Activated T-helper 1 cell treated with anti-CD3 and anti-CD28 coated beads, Interleukin-12 subunit alpha, Interleukin-12 subunit beta, Interleukin-2, Interleukin-4 antibody, amounts not matched to agents 30 ng/mL and 10 ng/mL and 1 ng/mL, durations not matched to agents 14 hours and 24 hours and 36 hours (primary cell): ENCODE data around the gene POTEJ. TPM values are rescaled to one million over a fixed set of nuclear protein-coding genes. Genes with fewer than 3 reads are reported as not detected.
"Not testable (repeated sequence)": the region's sequence is repeated elsewhere in the genome, so short reads cannot be mapped to it uniquely, and the experiment has no call there.

Experiments
- DNase-seq: peaks from one replicate; pipeline ENCODE4 v3.0.0; 2021; ENCODE audit warnings: low spot score
- H3K27ac Mint-ChIP-seq: one replicate; pipeline ENCODE4 v1.8.0; 2021; ENCODE audit warnings: mild to moderate bottlenecking, mixed read lengths
- H3K27me3 Mint-ChIP-seq: one replicate; pipeline ENCODE4 v1.8.0; 2022; ENCODE audit warnings: mild to moderate bottlenecking, moderate library complexity, mixed read lengths; ENCODE audit not compliant: insufficient read depth
- H3K36me3 Mint-ChIP-seq: one replicate; pipeline ENCODE4 v1.8.0; 2021; ENCODE audit warnings: low read depth, mixed read lengths
- H3K4me1 Mint-ChIP-seq: one replicate; pipeline ENCODE4 v1.8.0; 2021; ENCODE audit warnings: low read depth, mixed read lengths
- H3K4me3 Mint-ChIP-seq: one replicate; pipeline ENCODE4 v1.8.0; 2021; ENCODE audit warnings: mild to moderate bottlenecking, moderate library complexity, mixed read lengths
- H3K9me3 Mint-ChIP-seq: one replicate; pipeline ENCODE4 v1.8.0; 2021; ENCODE audit warnings: mixed read lengths
- intact Hi-C: fragments of 100-400 bp; cut with micrococcal nuclease; formaldehyde crosslinking; loops from one replicate; pipeline ENCODE4 v1.15.1; 2024
- total RNA-seq: library from RNA; stranded (reverse); gene quantifications from 2 replicates; pipeline ENCODE4 v1.2.3, GENCODE V29; 2022

The POTEJ gene
- total RNA-seq, 1 donor from 2014 or later: not detected

- DNase-seq, H3K9me3 Mint-ChIP-seq, H3K27me3 Mint-ChIP-seq, H3K27ac Mint-ChIP-seq, H3K4me3 Mint-ChIP-seq, intact Hi-C loops, H3K36me3 Mint-ChIP-seq, H3K4me1 Mint-ChIP-seq: not testable (repeated sequence)
These were observed 17.7 kb downstream of the POTEJ start for GRCh38 chr2:130628784-130629475.

- H3K27ac Mint-ChIP-seq, H3K9me3 Mint-ChIP-seq, H3K4me1 Mint-ChIP-seq, DNase-seq, H3K27me3 Mint-ChIP-seq, intact Hi-C loops, H3K36me3 Mint-ChIP-seq, H3K4me3 Mint-ChIP-seq: not testable (repeated sequence)
These were observed 27.7 kb downstream of the POTEJ start for GRCh38 chr2:130638973-130639372.

GRCh38 chr2:130641688-130642087 is 30.4 kb downstream of the POTEJ start:
- H3K27ac Mint-ChIP-seq, H3K4me3 Mint-ChIP-seq, H3K27me3 Mint-ChIP-seq, DNase-seq, H3K36me3 Mint-ChIP-seq, H3K9me3 Mint-ChIP-seq, intact Hi-C loops, H3K4me1 Mint-ChIP-seq: not testable (repeated sequence)

- H3K36me3 Mint-ChIP-seq, H3K27ac Mint-ChIP-seq, H3K9me3 Mint-ChIP-seq, H3K27me3 Mint-ChIP-seq, DNase-seq, intact Hi-C loops, H3K4me3 Mint-ChIP-seq, H3K4me1 Mint-ChIP-seq: not testable (repeated sequence)
These were observed 38.0 kb downstream of the POTEJ start for GRCh38 chr2:130649285-130649684.

- intact Hi-C loops, H3K9me3 Mint-ChIP-seq, DNase-seq, H3K27me3 Mint-ChIP-seq, H3K4me1 Mint-ChIP-seq, H3K4me3 Mint-ChIP-seq, H3K27ac Mint-ChIP-seq, H3K36me3 Mint-ChIP-seq: not testable (repeated sequence)
These were observed 53.3 kb downstream of the POTEJ start for GRCh38 chr2:130664506-130664905.

GRCh38 chr2:130665596-130665995 is 54.4 kb downstream of the POTEJ start:
- H3K27me3 Mint-ChIP-seq, intact Hi-C loops, H3K36me3 Mint-ChIP-seq, H3K27ac Mint-ChIP-seq, H3K4me3 Mint-ChIP-seq, H3K4me1 Mint-ChIP-seq, DNase-seq, H3K9me3 Mint-ChIP-seq: not testable (repeated sequence)

GRCh38 chr2:130667516-130667915 is 56.3 kb downstream of the POTEJ start:
- DNase-seq, H3K36me3 Mint-ChIP-seq, H3K27ac Mint-ChIP-seq, H3K4me1 Mint-ChIP-seq, H3K4me3 Mint-ChIP-seq, H3K27me3 Mint-ChIP-seq, H3K9me3 Mint-ChIP-seq, intact Hi-C loops: not testable (repeated sequence)

- DNase-seq, H3K36me3 Mint-ChIP-seq, H3K27me3 Mint-ChIP-seq, H3K27ac Mint-ChIP-seq, intact Hi-C loops, H3K4me1 Mint-ChIP-seq, H3K9me3 Mint-ChIP-seq, H3K4me3 Mint-ChIP-seq: not testable (repeated sequence)
These were observed 58.9 kb downstream of the POTEJ start for GRCh38 chr2:130670026-130670745.

GRCh38 chr2:130692041-130692770 is 81.0 kb downstream of the POTEJ start:
- H3K27ac Mint-ChIP-seq, H3K36me3 Mint-ChIP-seq, DNase-seq, intact Hi-C loops, H3K4me3 Mint-ChIP-seq, H3K4me1 Mint-ChIP-seq, H3K27me3 Mint-ChIP-seq, H3K9me3 Mint-ChIP-seq: not testable (repeated sequence)

- H3K4me3 Mint-ChIP-seq, intact Hi-C loops, H3K9me3 Mint-ChIP-seq, H3K36me3 Mint-ChIP-seq, DNase-seq, H3K27me3 Mint-ChIP-seq, H3K27ac Mint-ChIP-seq, H3K4me1 Mint-ChIP-seq: not testable (repeated sequence)
These were observed 82.2 kb downstream of the POTEJ start for GRCh38 chr2:130693474-130693873.

- intact Hi-C loops, H3K27ac Mint-ChIP-seq, H3K27me3 Mint-ChIP-seq, DNase-seq, H3K4me3 Mint-ChIP-seq, H3K36me3 Mint-ChIP-seq, H3K9me3 Mint-ChIP-seq, H3K4me1 Mint-ChIP-seq: not testable (repeated sequence)
These were observed 92.0 kb downstream of the POTEJ start for GRCh38 chr2:130703250-130703649.
